GM23338 (cell line): ENCODE data around the gene MACF1. TPM values are rescaled to one million over a fixed set of nuclear protein-coding genes. Genes with fewer than 3 reads are reported as not detected.

Experiments
- ATAC-seq: fragments of 200-7000 bp; cut with Tn5 transposase; 3 replicates; pipeline ENCODE4 v1.9.1; 2020
- DNase-seq: peaks from one replicate; pipeline ENCODE4 v3.0.0-alpha.2; 2015; ENCODE audit warnings: low spot score
- H2AFZ ChIP-seq: fragments of 200-600 bp; sonication (generic); 2 replicates; pipeline ENCODE4 v1.8.0; 2016; ENCODE audit warnings: antibody characterized with exemption, mild to moderate bottlenecking, moderate library complexity
- H3F3A ChIP-seq: fragments of 200-600 bp; sonication (generic); replicated peaks from 2 replicates; pipeline ENCODE4 v1.8.0; 2017; ENCODE audit warnings: antibody characterized with exemption, mixed run types, low read depth
- H3K27ac ChIP-seq: fragments of 200-600 bp; sonication (generic); 2 replicates; pipeline ENCODE4 v1.6.1; 2016; ENCODE audit warnings: low read depth
- H3K27me3 ChIP-seq: fragments of 200-600 bp; sonication (generic); 2 replicates; pipeline ENCODE4 v1.8.0; 2016; ENCODE audit warnings: mild to moderate bottlenecking, mixed run types, moderate library complexity; ENCODE audit not compliant: insufficient read depth
- H3K36me3 ChIP-seq: fragments of 200-600 bp; sonication (generic); 2 replicates; pipeline ENCODE4 v1.8.0; 2016; ENCODE audit warnings: mild to moderate bottlenecking; ENCODE audit not compliant: insufficient read depth
- H3K4me1 ChIP-seq: fragments of 200-600 bp; sonication (generic); 2 replicates; pipeline ENCODE4 v1.8.0; 2016; ENCODE audit warnings: mild to moderate bottlenecking, moderate library complexity; ENCODE audit not compliant: insufficient read depth
- H3K4me2 ChIP-seq: fragments of 200-600 bp; sonication (generic); 2 replicates; pipeline ENCODE4 v1.7.1; 2017; ENCODE audit warnings: mixed run types
- H3K4me3 ChIP-seq: fragments of 200-600 bp; sonication (generic); 2 replicates; pipeline ENCODE4 v1.6.1; 2016; ENCODE audit warnings: mixed run types
- H3K79me2 ChIP-seq: fragments of 200-600 bp; sonication (generic); replicated peaks from 2 replicates; pipeline ENCODE4 v1.8.0; 2017; ENCODE audit warnings: mild to moderate bottlenecking; ENCODE audit not compliant: insufficient read depth
- H3K9me2 ChIP-seq: fragments of 200-600 bp; sonication (generic); 2 replicates; pipeline ENCODE4 v1.8.0; 2017; ENCODE audit not compliant: insufficient read depth
- H4K20me1 ChIP-seq: fragments of 200-600 bp; sonication (generic); replicated peaks from 2 replicates; pipeline ENCODE4 v1.8.0; 2017; ENCODE audit warnings: mild to moderate bottlenecking; ENCODE audit not compliant: insufficient read depth
- H3K27ac Mint-ChIP-seq: 2 replicates; pipeline ENCODE4 v1.8.0; 2020; ENCODE audit warnings: inconsistent platforms, mild to moderate bottlenecking, moderate library complexity, mixed read lengths
- H3K27me3 Mint-ChIP-seq: 3 replicates; pipeline ENCODE4 v1.8.0; 2022; ENCODE audit warnings: low read depth, mild to moderate bottlenecking, moderate library complexity, mixed read lengths, inconsistent platforms; ENCODE audit not compliant: insufficient read depth, poor library complexity
- H3K36me3 Mint-ChIP-seq: 3 replicates; pipeline ENCODE4 v1.8.0; 2021; ENCODE audit warnings: low read depth, mild to moderate bottlenecking, inconsistent platforms, moderate library complexity, mixed read lengths
- H3K4me1 Mint-ChIP-seq: 3 replicates; pipeline ENCODE4 v1.8.0; 2020; ENCODE audit warnings: mild to moderate bottlenecking, inconsistent platforms, mixed read lengths
- H3K4me3 Mint-ChIP-seq: 3 replicates; pipeline ENCODE4 v1.8.0; 2021; ENCODE audit warnings: moderate library complexity, mild to moderate bottlenecking, inconsistent platforms, mixed read lengths
- H3K9me3 Mint-ChIP-seq: 3 replicates; pipeline ENCODE4 v1.8.0; 2020; ENCODE audit warnings: moderate library complexity, mild to moderate bottlenecking, inconsistent platforms, mixed read lengths
- CREB1 ChIP-seq: fragments of 250-450 bp; sonication (Bioruptor Pico); IDR thresholded peaks from 2 replicates; pipeline ENCODE4 v1.5.0; 2020; ENCODE audit warnings: low read depth, mild to moderate bottlenecking, moderate library complexity
- ETS1 ChIP-seq: IDR thresholded peaks from 2 replicates; pipeline ENCODE4 v1.6.1; 2016; ENCODE audit warnings: antibody characterized with exemption
- JUNB ChIP-seq: IDR thresholded peaks from one replicate; pipeline ENCODE4 v1.6.1; 2016; ENCODE audit warnings: antibody characterized with exemption; ENCODE audit not compliant: unreplicated experiment
- NANOG ChIP-seq: IDR thresholded peaks from 2 replicates; pipeline ENCODE4 v1.6.1; 2016; ENCODE audit warnings: antibody characterized with exemption, borderline replicate concordance
- REST ChIP-seq: IDR thresholded peaks from one replicate; pipeline ENCODE4 v1.6.1; 2018; ENCODE audit warnings: antibody characterized with exemption; ENCODE audit not compliant: unreplicated experiment
- STAT1 ChIP-seq: IDR thresholded peaks from one replicate; pipeline ENCODE4 v1.6.1; 2016; ENCODE audit warnings: antibody characterized with exemption; ENCODE audit not compliant: unreplicated experiment
- ZNF114 ChIP-seq: fragments of 250-450 bp; sonication (Bioruptor Pico); IDR thresholded peaks from 2 replicates; pipeline ENCODE4 v1.5.0; 2020; ENCODE audit warnings: mild to moderate bottlenecking, moderate library complexity
- ZNF331 ChIP-seq: fragments of 250-450 bp; sonication (Bioruptor Pico); IDR thresholded peaks from 2 replicates; pipeline ENCODE4 v1.5.0; 2020; ENCODE audit warnings: low read depth, mild to moderate bottlenecking, moderate library complexity
- polyA plus RNA-seq: library from polyadenylated mRNA; unstranded; fragments of >200 nt; fragmentation: Nextera tagmentation; extraction: Ambion mirVana; gene quantifications from 2 replicates; pipeline ENCODE4 v1.2.1, GENCODE V29; 2016
- total RNA-seq: library from RNA; depleted of rRNA; stranded (reverse); fragments of >200 nt; shearing (Covaris generic); gene quantifications from 2 replicates; pipeline ENCODE4 v1.2.3, GENCODE V29; 2014

MACF1 gene
- total and polyA plus RNA-seq, 2 experiments from 2014 or later, result 104 to 399 TPM

- Histone ChIP-seq H3K4me3 (no peak overlapping the region), H3K79me2 (peaks cover 100% of the 10 kb centered on the region), H3K4me2 (no peak overlapping the region), H4K20me1 (peaks cover 30% of the 10 kb centered on the region), H3K27ac (peak overlapping the region; percentile 78), H3K36me3 (no peaks in the 10 kb centered on the region), H3F3A (no peaks in the 10 kb centered on the region), H3K9me2 (no peaks in the 10 kb centered on the region), H2AFZ (no peak overlapping the region), H3K4me1 (peaks cover 57% of the 10 kb centered on the region), H3K27me3 (no peaks in the 10 kb centered on the region)
- H3K4me3 Mint-ChIP-seq, result no peak overlapping the region
- 0 out of 2 replicates have a peak overlapping the region, but pooled peaks have one; percentile 30 for H3K27ac Mint-ChIP-seq
- H3K4me1 Mint-ChIP-seq, result peaks cover 51% of the 10 kb centered on the region
- peaks cover 15% of the 10 kb centered on the region for H3K36me3 Mint-ChIP-seq
- peaks cover 6% of the 10 kb centered on the region for H3K27me3 Mint-ChIP-seq
- ATAC-seq (peak; percentile 26; the same call in 1 of the 3 replicates), DNase-seq (no peak)
- no peak for TF ChIP-seq STAT1
- no peak for TF ChIP-seq REST
- no peak for TF ChIP-seq ZNF331
- H3K9me3 Mint-ChIP-seq, result peaks cover 4% of the 10 kb centered on the region; the same call in 2 of the 3 replicates
Measured at GRCh38 chr1:39178541-39179431, 25.7 kb upstream of the MACF1 start.

- Histone ChIP-seq H3K4me2 (no peak overlapping the region), H3K27ac (no peak overlapping the region), H4K20me1 (peaks cover 19% of the 10 kb centered on the region), H3K4me3 (no peak overlapping the region), H3K79me2 (peaks cover 100% of the 10 kb centered on the region), H3K9me2 (no peaks in the 10 kb centered on the region), H3K36me3 (no peaks in the 10 kb centered on the region), H3K27me3 (no peaks in the 10 kb centered on the region), H3K4me1 (peaks cover 55% of the 10 kb centered on the region), H2AFZ (no peak overlapping the region), H3F3A (0 out of 2 replicates have a peak, but pooled peaks cover 3% of the 10 kb centered on the region)
- no peak overlapping the region for H3K4me3 Mint-ChIP-seq
- H3K27me3 Mint-ChIP-seq, result peaks cover 4% of the 10 kb centered on the region
- DNase-seq (no peak), ATAC-seq (no peak)
- no peak for TF ChIP-seq NANOG
- TF ChIP-seq ZNF114 (CRISPR knock-in tag), result no peak
- no peak for TF ChIP-seq STAT1
- no peak for TF ChIP-seq ETS1
- no peak for TF ChIP-seq ZNF331
- TF ChIP-seq CREB1 (CRISPR knock-in tag), result no peak
- TF ChIP-seq JUNB, result no peak
- peaks cover 4% of the 10 kb centered on the region; the same call in 2 of the 3 replicates for H3K9me3 Mint-ChIP-seq
- no peak overlapping the region for H3K27ac Mint-ChIP-seq
- H3K4me1 Mint-ChIP-seq, result peaks cover 48% of the 10 kb centered on the region
- peaks cover 15% of the 10 kb centered on the region for H3K36me3 Mint-ChIP-seq
Measured at GRCh38 chr1:39181311-39181710, 23.2 kb upstream of the MACF1 start.
